ENCODE data around the gene DHX57.
"Not testable (repeated sequence)": the region's sequence is repeated elsewhere in the genome, so short reads cannot be mapped to it uniquely, and the experiment has no call there.

DHX57 gene

GRCh38 chr2:38828460-38828859 lies 47.3 kb downstream of the DHX57 start:
- no peaks in the 10 kb centered on the region for H3K27me3 ChIP-seq
- H3K4me3 ChIP-seq (ENCODE audit: low read depth in 1 of 2, low read length in 1 of 2) = no peak overlapping the region
- TF ChIP-seq CTCF (IDR thresholded peaks at IDR 0.05) = no peak
- H3K27ac ChIP-seq = no peak overlapping the region
- H3K4me1 ChIP-seq (ENCODE audit: control insufficient read depth in 1 of 2, insufficient read depth in 1 of 2, low read depth in 1 of 2, low read length in 1 of 2) = peaks cover 10 to 13% of the 10 kb centered on the region in 2 experiments
- no peaks in the 10 kb centered on the region for H3K9me3 ChIP-seq
- H3K36me3 ChIP-seq = no peaks in the 10 kb centered on the region

GRCh38 chr2:38827539-38828145 lies 48.1 kb downstream of the DHX57 start:
- not testable (repeated sequence) for H3K27me3 ChIP-seq; H3K4me3 ChIP-seq (ENCODE audit: low read depth in 1 of 2, low read length in 1 of 2); H3K27ac ChIP-seq; H3K9me3 ChIP-seq; H3K36me3 ChIP-seq
- H3K4me1 ChIP-seq (ENCODE audit: control insufficient read depth in 1 of 2, insufficient read depth in 1 of 2, low read depth in 1 of 2, low read length in 1 of 2) = peaks cover 10 to 13% of the 10 kb centered on the region in 2 experiments

GRCh38 chr2:38825956-38826355 lies 49.8 kb downstream of the DHX57 start:
- TF ChIP-seq CTCF (IDR thresholded peaks at IDR 0.05) = no peak
- Histone ChIP-seq H3K36me3 (peaks cover 5% of the 10 kb centered on the region), H3K4me3 (ENCODE audit: low read depth in 1 of 2, low read length in 1 of 2) (no peak overlapping the region), H3K9me3 (no peaks in the 10 kb centered on the region), H3K27ac (no peak overlapping the region), H3K4me1 (ENCODE audit: control insufficient read depth in 1 of 2, insufficient read depth in 1 of 2, low read depth in 1 of 2, low read length in 1 of 2) (peaks cover 4 to 8% of the 10 kb centered on the region in 2 experiments), H3K27me3 (no peaks in the 10 kb centered on the region)

GRCh38 chr2:38824906-38825305 lies 50.8 kb downstream of the DHX57 start:
- H3K4me3 ChIP-seq (ENCODE audit: low read depth in 1 of 2, low read length in 1 of 2) = no peak overlapping the region
- no peaks in the 10 kb centered on the region for H3K9me3 ChIP-seq
- H3K4me1 ChIP-seq (ENCODE audit: control insufficient read depth in 1 of 2, insufficient read depth in 1 of 2, low read depth in 1 of 2, low read length in 1 of 2) = peaks cover 0 to 4% of the 10 kb centered on the region in 2 experiments
- no peaks in the 10 kb centered on the region for H3K27me3 ChIP-seq
- peaks cover 5% of the 10 kb centered on the region for H3K36me3 ChIP-seq
- TF ChIP-seq CTCF (IDR thresholded peaks at IDR 0.05) = no peak
- H3K27ac ChIP-seq = no peak overlapping the region

GRCh38 chr2:38823386-38823785 lies 52.3 kb downstream of the DHX57 start:
- no peak overlapping the region for H3K4me3 ChIP-seq (ENCODE audit: low read depth in 1 of 2, low read length in 1 of 2)
- no peaks in the 10 kb centered on the region for H3K27me3 ChIP-seq
- H3K9me3 ChIP-seq = no peaks in the 10 kb centered on the region
- no peak for TF ChIP-seq CTCF (IDR thresholded peaks at IDR 0.05)
- no peak overlapping the region for H3K27ac ChIP-seq
- peaks cover 5% of the 10 kb centered on the region for H3K36me3 ChIP-seq
- peaks cover 0 to 4% of the 10 kb centered on the region in 2 experiments for H3K4me1 ChIP-seq (ENCODE audit: control insufficient read depth in 1 of 2, insufficient read depth in 1 of 2, low read depth in 1 of 2, low read length in 1 of 2)

GRCh38 chr2:38818565-38818964 lies 57.2 kb downstream of the DHX57 start:
- H3K36me3 ChIP-seq = peaks cover 11% of the 10 kb centered on the region
- no peak for TF ChIP-seq CTCF (IDR thresholded peaks at IDR 0.05)
- H3K4me1 ChIP-seq (ENCODE audit: control insufficient read depth in 1 of 2, insufficient read depth in 1 of 2, low read depth in 1 of 2, low read length in 1 of 2) = no peaks in the 10 kb centered on the region
- no peak overlapping the region for H3K4me3 ChIP-seq (ENCODE audit: low read depth in 1 of 2, low read length in 1 of 2)
- no peak overlapping the region for H3K27ac ChIP-seq
- H3K9me3 ChIP-seq = no peaks in the 10 kb centered on the region
- no peaks in the 10 kb centered on the region for H3K27me3 ChIP-seq

Data from neutrophil (primary cell).